Measurements from ENCODE around the gene PRG2. TPM values are rescaled to one million over a fixed set of nuclear protein-coding genes. Genes with fewer than 3 reads are reported as not detected.

PRG2 gene
- total and polyA plus RNA-seq, 9 of the 15 experiments (the other 6 are each of a cell fraction or from before 2014, with no cell fraction given) = 1.8 to 78.0 (median 26.6) TPM

GRCh38 chr11:57424792-57425564 lies 34.5 kb upstream of the PRG2 start (continued):
- TF ChIP-seq CREB3L1 (IDR thresholded peaks at IDR 0.05; ENCODE audit: borderline replicate concordance, low read depth) (peak; percentile 66; the same call in 1 of the 2 replicates), ZBTB8A (IDR thresholded peaks at IDR 0.05; ENCODE audit: partially characterized antibody) (no peak), ZNF57 (CRISPR knock-in tag; IDR thresholded peaks at IDR 0.05) (no peak), THRAP3 (IDR thresholded peaks at IDR 0.05; ENCODE audit: borderline replicate concordance) (no peak), ADNP (tag; IDR thresholded peaks at IDR 0.05) (no peak), ZNF316 (IDR thresholded peaks at IDR 0.05) (no peak), ZBTB17 (CRISPR knock-in tag; IDR thresholded peaks at IDR 0.05) (no peak), RB1 (IDR thresholded peaks at IDR 0.05; ENCODE audit: low read depth) (0 out of 2 replicates have a peak, but pooled peaks have one; percentile 56), MCM3 (IDR thresholded peaks at IDR 0.05) (no peak), PHB2 (IDR thresholded peaks at IDR 0.05; ENCODE audit: low read depth) (peak; percentile 85), ZBTB7A (IDR thresholded peaks at IDR 0.05; ENCODE audit: borderline replicate concordance, control insufficient read depth, low read depth, low read length) (peak; percentile 97), NCOA2 (IDR thresholded peaks at IDR 0.05; ENCODE audit: partially characterized antibody in 2 of 2) (no peak), HMBOX1 (IDR thresholded peaks at IDR 0.05) (no peak), ZNF165 (CRISPR knock-in tag; IDR thresholded peaks at IDR 0.05; ENCODE audit: borderline replicate concordance) (no peak), ZNF584 (CRISPR knock-in tag; IDR thresholded peaks at IDR 0.05; ENCODE audit: low read depth) (peak; percentile 93), PRPF4 (IDR thresholded peaks at IDR 0.05; ENCODE audit: insufficient read depth, low read depth, low read length, poor library complexity, severe bottlenecking) (no peak), DLX4 (CRISPR knock-in tag; IDR thresholded peaks at IDR 0.05) (no peak), CSDE1 (IDR thresholded peaks at IDR 0.05) (no peak)

Measured in K562 (cell line).